Measurements from ENCODE around the gene RNF166. TPM values are rescaled to one million over a fixed set of nuclear protein-coding genes. Genes with fewer than 3 reads are reported as not detected.

Gene RNF166
- total and polyA plus RNA-seq, 2 donors (not counting 1 experiment from before 2014, with no cell fraction given) = 6.6 to 9.7 TPM

GRCh38 chr16:88700636-88701482, 5.3 kb downstream of the RNF166 start:
- Histone ChIP-seq H3K4me1 (ENCODE audit: control insufficient read depth, extremely low read depth, insufficient read depth, low read length) (peaks cover 14% of the 10 kb centered on the region), H3K9me3 (ENCODE audit: control insufficient read depth, insufficient read depth, low read depth, low read length) (no peaks in the 10 kb centered on the region), H3K9ac (ENCODE audit: insufficient read depth, low read length) (peak overlapping the region; percentile 55), H2AFZ (ENCODE audit: low read length) (no peak overlapping the region), H3K4me3 (replicated peaks in 1 of 4; ENCODE audit: control extremely low read depth in 1 of 4, insufficient read depth in 1 of 4, low read depth in 3 of 4, low read length in 4 of 4) (peak overlapping the region in 1 of 4 experiments; percentile 10), H4K20me1 (ENCODE audit: control insufficient read depth, extremely low read depth, insufficient read depth, low read length) (no peaks in the 10 kb centered on the region), H3K79me2 (ENCODE audit: control insufficient read depth, insufficient read depth, low read length) (peaks cover 15% of the 10 kb centered on the region), H3K27ac (ENCODE audit: insufficient read depth, low read length) (peak overlapping the region; percentile 69), H3K27me3 (ENCODE audit: control insufficient read depth, insufficient read depth, low read length) (no peaks in the 10 kb centered on the region), H3K36me3 (ENCODE audit: control insufficient read depth, insufficient read depth, low read length) (peaks cover 17% of the 10 kb centered on the region), H3K4me2 (ENCODE audit: extremely low read depth, insufficient read depth, low read length) (no peak overlapping the region)
- DNase-seq (ENCODE audit: low read depth in 2 of 2) = peak; percentile 77 to 92
- TF ChIP-seq CTCF (conservative IDR thresholded peaks at IDR 0.05 in 1 of 2, IDR thresholded peaks at IDR 0.05 in 1 of 2; ENCODE audit: low read depth in 1 of 2, low read length in 2 of 2) (no peak), EZH2 (IDR thresholded peaks at IDR 0.05; ENCODE audit: low read length, missing control alignments) (no peak)

- Histone ChIP-seq H3K27ac (ENCODE audit: insufficient read depth, low read length) (peak overlapping the region; percentile 69), H3K27me3 (ENCODE audit: control insufficient read depth, insufficient read depth, low read length) (no peaks in the 10 kb centered on the region), H3K4me2 (ENCODE audit: extremely low read depth, insufficient read depth, low read length) (no peak overlapping the region), H3K79me2 (ENCODE audit: control insufficient read depth, insufficient read depth, low read length) (peaks cover 15% of the 10 kb centered on the region), H3K9ac (ENCODE audit: insufficient read depth, low read length) (peak overlapping the region; percentile 55), H3K4me1 (ENCODE audit: control insufficient read depth, extremely low read depth, insufficient read depth, low read length) (peaks cover 14% of the 10 kb centered on the region), H3K9me3 (ENCODE audit: control insufficient read depth, insufficient read depth, low read depth, low read length) (no peaks in the 10 kb centered on the region), H2AFZ (ENCODE audit: low read length) (no peak overlapping the region), H3K4me3 (replicated peaks in 1 of 4; ENCODE audit: control extremely low read depth in 1 of 4, insufficient read depth in 1 of 4, low read depth in 3 of 4, low read length in 4 of 4) (no peak overlapping the region), H3K36me3 (ENCODE audit: control insufficient read depth, insufficient read depth, low read length) (peaks cover 17% of the 10 kb centered on the region), H4K20me1 (ENCODE audit: control insufficient read depth, extremely low read depth, insufficient read depth, low read length) (no peaks in the 10 kb centered on the region)
- no peak for DNase-seq (ENCODE audit: low read depth in 2 of 2)
- TF ChIP-seq EZH2 (IDR thresholded peaks at IDR 0.05; ENCODE audit: low read length, missing control alignments) = no peak
- TF ChIP-seq CTCF (conservative IDR thresholded peaks at IDR 0.05 in 1 of 2, IDR thresholded peaks at IDR 0.05 in 1 of 2; ENCODE audit: low read depth in 1 of 2, low read length in 2 of 2) = no peak
These were observed 5.9 kb downstream of the RNF166 start for GRCh38 chr16:88700322-88700635.

GRCh38 chr16:88699180-88699579, 7.0 kb downstream of the RNF166 start:
- Histone ChIP-seq H2AFZ (ENCODE audit: low read length) (no peak overlapping the region), H3K4me2 (ENCODE audit: extremely low read depth, insufficient read depth, low read length) (no peak overlapping the region), H3K9ac (ENCODE audit: insufficient read depth, low read length) (no peak overlapping the region), H3K79me2 (ENCODE audit: control insufficient read depth, insufficient read depth, low read length) (peaks cover 7% of the 10 kb centered on the region), H3K9me3 (ENCODE audit: control insufficient read depth, insufficient read depth, low read depth, low read length) (no peaks in the 10 kb centered on the region), H3K4me1 (ENCODE audit: control insufficient read depth, extremely low read depth, insufficient read depth, low read length) (peaks cover 11% of the 10 kb centered on the region), H3K27me3 (ENCODE audit: control insufficient read depth, insufficient read depth, low read length) (no peaks in the 10 kb centered on the region), H3K4me3 (replicated peaks in 1 of 4; ENCODE audit: control extremely low read depth in 1 of 4, insufficient read depth in 1 of 4, low read depth in 3 of 4, low read length in 4 of 4) (no peak overlapping the region), H3K36me3 (ENCODE audit: control insufficient read depth, insufficient read depth, low read length) (peaks cover 17% of the 10 kb centered on the region), H4K20me1 (ENCODE audit: control insufficient read depth, extremely low read depth, insufficient read depth, low read length) (no peaks in the 10 kb centered on the region), H3K27ac (ENCODE audit: insufficient read depth, low read length) (no peak overlapping the region)
- no peak for TF ChIP-seq CTCF (conservative IDR thresholded peaks at IDR 0.05 in 1 of 2, IDR thresholded peaks at IDR 0.05 in 1 of 2; ENCODE audit: low read depth in 1 of 2, low read length in 2 of 2)
- no peak for TF ChIP-seq EZH2 (IDR thresholded peaks at IDR 0.05; ENCODE audit: low read length, missing control alignments)
- DNase-seq (ENCODE audit: low read depth in 2 of 2) = no peak
